Measurements from ENCODE around the gene TIAM2. TPM values are rescaled to one million over a fixed set of nuclear protein-coding genes. Genes with fewer than 3 reads are reported as not detected.
"Not testable (repeated sequence)": the region's sequence is repeated elsewhere in the genome, so short reads cannot be mapped to it uniquely, and the experiment has no call there.

TIAM2 gene
- total RNA-seq, 2 donors from 2014 or later: 4.7 to 5.0 TPM

- Mint-ChIP-seq H3K27ac (peak overlapping the region; percentile 97), H3K9me3 (no peaks in the 10 kb centered on the region), H3K36me3 (ENCODE audit: low read depth) (peaks cover 9% of the 10 kb centered on the region), H3K4me1 (peaks cover 27% of the 10 kb centered on the region), H3K4me3 (peak overlapping the region; percentile 73), H3K27me3 (no peaks in the 10 kb centered on the region)
- peak; percentile 94 for ATAC-seq (replicated peaks)
These were observed 176.1 kb downstream of the TIAM2 start for GRCh38 chr6:155171109-155171746.

DNA sequence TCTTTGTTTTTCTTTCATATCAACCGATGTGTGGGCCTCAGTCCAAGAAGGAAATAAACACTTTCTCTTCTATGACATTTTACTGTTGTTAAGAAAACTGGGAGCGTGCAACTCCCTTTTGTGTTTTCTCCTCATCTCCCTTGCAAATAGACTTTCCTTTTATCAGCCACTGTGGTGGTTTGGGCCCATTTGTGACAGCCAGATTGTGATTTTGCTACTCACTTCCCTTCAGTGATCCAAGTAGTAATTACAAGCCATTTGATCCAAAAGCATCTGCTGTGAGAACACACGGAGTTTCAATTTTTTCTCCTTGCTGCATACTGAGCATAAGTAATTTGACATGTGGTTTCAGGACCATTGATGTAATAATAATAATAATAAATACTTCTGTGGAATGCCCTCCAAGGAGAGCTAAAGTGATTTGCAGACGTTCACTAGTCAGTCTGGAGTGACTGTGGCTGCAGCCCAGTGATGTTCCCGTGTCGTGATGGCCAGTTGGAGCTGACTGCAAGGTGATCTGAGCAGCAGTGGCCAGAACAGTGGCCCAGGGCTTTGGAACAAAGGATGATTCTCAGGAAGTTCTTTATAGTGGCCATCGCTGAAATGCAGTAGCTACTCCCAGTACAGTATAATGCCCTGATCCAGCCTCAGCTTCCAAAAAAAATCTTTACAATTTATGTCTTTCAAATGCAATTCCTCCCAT is 176.8 kb downstream of the TIAM2 start:
- Mint-ChIP-seq H3K36me3 (ENCODE audit: low read depth) (peaks cover 9% of the 10 kb centered on the region), H3K4me1 (peaks cover 27% of the 10 kb centered on the region), H3K4me3 (peak overlapping the region; percentile 73), H3K9me3 (no peaks in the 10 kb centered on the region), H3K27me3 (no peaks in the 10 kb centered on the region), H3K27ac (peak overlapping the region; percentile 97)
- no peak for ATAC-seq (replicated peaks)

DNA sequence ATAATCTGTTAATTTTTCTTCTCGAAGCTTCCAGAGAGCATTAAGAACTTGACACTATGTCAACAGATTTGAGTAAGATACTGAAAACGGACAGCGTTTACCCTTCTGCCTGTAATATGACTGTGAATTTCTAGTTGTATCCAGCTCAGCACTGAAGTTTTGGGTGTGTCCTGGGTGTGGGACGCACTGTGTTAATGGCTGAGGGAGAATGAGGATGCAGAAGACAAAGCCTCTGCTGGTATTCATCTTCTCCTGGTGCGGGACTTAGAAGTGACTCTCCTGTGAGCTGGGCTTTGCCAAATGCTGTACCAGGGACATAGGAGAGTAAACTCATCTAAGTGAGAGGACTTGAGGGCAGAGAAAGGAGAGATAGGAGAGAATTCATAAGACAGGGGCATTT is 178.4 kb downstream of the TIAM2 start:
- no peak overlapping the region for H3K27ac Mint-ChIP-seq
- no peak overlapping the region for H3K4me3 Mint-ChIP-seq
- peaks cover 27% of the 10 kb centered on the region for H3K4me1 Mint-ChIP-seq
- ATAC-seq (replicated peaks): no peak
- H3K27me3 Mint-ChIP-seq: no peaks in the 10 kb centered on the region
- H3K9me3 Mint-ChIP-seq: no peaks in the 10 kb centered on the region
- peaks cover 9% of the 10 kb centered on the region for H3K36me3 Mint-ChIP-seq (ENCODE audit: low read depth)

GRCh38 chr6:155174576-155175211 is 179.6 kb downstream of the TIAM2 start:
- Mint-ChIP-seq H3K9me3 (no peaks in the 10 kb centered on the region), H3K4me1 (peaks cover 27% of the 10 kb centered on the region), H3K36me3 (ENCODE audit: low read depth) (peaks cover 9% of the 10 kb centered on the region), H3K27me3 (no peaks in the 10 kb centered on the region), H3K4me3 (no peak overlapping the region), H3K27ac (peak overlapping the region; percentile 62)
- peak; percentile 37 for ATAC-seq (replicated peaks)

- ATAC-seq (replicated peaks): peak; percentile 34
- Mint-ChIP-seq H3K36me3 (ENCODE audit: low read depth) (no peaks in the 10 kb centered on the region), H3K27me3 (no peaks in the 10 kb centered on the region)
These were observed 182.3 kb downstream of the TIAM2 start for GRCh38 chr6:155177363-155177961.

DNA sequence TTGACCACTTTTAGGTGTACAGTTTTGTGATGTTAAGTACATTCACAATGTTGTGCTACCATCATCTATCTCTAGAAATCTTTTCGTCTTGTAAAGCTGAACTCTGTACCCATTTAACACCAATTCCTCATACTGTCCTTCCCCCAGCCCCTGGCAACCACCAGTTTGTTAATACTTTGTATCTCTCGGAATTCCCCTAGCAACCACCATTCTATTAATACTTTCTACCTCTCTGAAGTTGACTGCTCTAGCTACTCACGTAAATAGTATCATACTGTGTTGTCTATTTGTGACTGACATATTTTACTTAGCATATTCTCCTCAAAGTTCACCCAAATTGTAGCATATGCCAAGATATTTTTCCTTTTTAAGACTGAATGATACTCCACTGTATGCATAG is 186.4 kb downstream of the TIAM2 start:
- Mint-ChIP-seq H3K36me3 (ENCODE audit: low read depth) (no peaks in the 10 kb centered on the region), H3K4me1 (peaks cover 17% of the 10 kb centered on the region), H3K4me3 (no peak overlapping the region), H3K27ac (peak overlapping the region; percentile 28), H3K27me3 (no peaks in the 10 kb centered on the region), H3K9me3 (no peaks in the 10 kb centered on the region)
- ATAC-seq (replicated peaks): no peak

More at GRCh38 chr6:155177363-155177961, 182.3 kb downstream of the TIAM2 start:
- no peak overlapping the region for H3K4me3 Mint-ChIP-seq
- peaks cover 20% of the 10 kb centered on the region for H3K4me1 Mint-ChIP-seq
- no peaks in the 10 kb centered on the region for H3K9me3 Mint-ChIP-seq
- H3K27ac Mint-ChIP-seq: no peak overlapping the region

DNA sequence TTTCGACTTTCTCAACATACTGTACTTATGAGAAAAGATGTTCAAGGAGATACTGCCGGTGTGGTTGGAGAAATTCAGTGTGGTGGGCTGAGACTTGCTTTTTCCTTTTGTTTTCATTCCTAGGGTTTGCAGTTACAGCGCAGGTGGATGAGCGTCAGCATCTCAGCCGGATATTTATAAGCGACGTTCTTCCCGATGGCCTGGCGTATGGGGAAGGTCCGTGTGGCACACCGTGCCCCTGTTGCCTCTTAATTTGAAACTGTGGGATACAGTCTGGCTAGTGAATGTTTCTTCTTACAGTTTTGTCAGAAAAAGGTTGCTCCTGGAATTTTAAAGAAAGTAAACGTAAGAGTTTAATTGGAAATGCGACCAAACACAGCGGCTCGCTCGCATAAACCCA is 187.0 kb downstream of the TIAM2 start:
- H3K4me1 Mint-ChIP-seq: peaks cover 17% of the 10 kb centered on the region
- ATAC-seq (replicated peaks): no peak
- H3K4me3 Mint-ChIP-seq: no peak overlapping the region
- H3K9me3 Mint-ChIP-seq: no peaks in the 10 kb centered on the region
- no peaks in the 10 kb centered on the region for H3K36me3 Mint-ChIP-seq (ENCODE audit: low read depth)
- peak overlapping the region; percentile 28 for H3K27ac Mint-ChIP-seq
- H3K27me3 Mint-ChIP-seq: no peaks in the 10 kb centered on the region

- Mint-ChIP-seq H3K9me3 (no peaks in the 10 kb centered on the region), H3K36me3 (ENCODE audit: low read depth) (no peaks in the 10 kb centered on the region), H3K27me3 (no peaks in the 10 kb centered on the region), H3K4me1 (peaks cover 17% of the 10 kb centered on the region), H3K4me3 (no peak overlapping the region), H3K27ac (no peak overlapping the region)
- no peak for ATAC-seq (replicated peaks)
These were observed 188.0 kb downstream of the TIAM2 start for GRCh38 chr6:155183095-155183494.

- H3K4me3 Mint-ChIP-seq; H3K27me3 Mint-ChIP-seq; H3K27ac Mint-ChIP-seq; H3K9me3 Mint-ChIP-seq; H3K36me3 Mint-ChIP-seq (ENCODE audit: low read depth); ATAC-seq (replicated peaks): not testable (repeated sequence)
- peaks cover 25% of the 10 kb centered on the region for H3K4me1 Mint-ChIP-seq
These were observed 189.9 kb downstream of the TIAM2 start for GRCh38 chr6:155185041-155185440.

- Mint-ChIP-seq H3K4me1 (peaks cover 25% of the 10 kb centered on the region), H3K36me3 (ENCODE audit: low read depth) (no peaks in the 10 kb centered on the region), H3K4me3 (peak overlapping the region; percentile 74), H3K9me3 (no peaks in the 10 kb centered on the region), H3K27me3 (no peaks in the 10 kb centered on the region), H3K27ac (peak overlapping the region; percentile 95)
- ATAC-seq (replicated peaks): no peak
These were observed 190.4 kb downstream of the TIAM2 start for GRCh38 chr6:155185544-155185943.

DNA sequence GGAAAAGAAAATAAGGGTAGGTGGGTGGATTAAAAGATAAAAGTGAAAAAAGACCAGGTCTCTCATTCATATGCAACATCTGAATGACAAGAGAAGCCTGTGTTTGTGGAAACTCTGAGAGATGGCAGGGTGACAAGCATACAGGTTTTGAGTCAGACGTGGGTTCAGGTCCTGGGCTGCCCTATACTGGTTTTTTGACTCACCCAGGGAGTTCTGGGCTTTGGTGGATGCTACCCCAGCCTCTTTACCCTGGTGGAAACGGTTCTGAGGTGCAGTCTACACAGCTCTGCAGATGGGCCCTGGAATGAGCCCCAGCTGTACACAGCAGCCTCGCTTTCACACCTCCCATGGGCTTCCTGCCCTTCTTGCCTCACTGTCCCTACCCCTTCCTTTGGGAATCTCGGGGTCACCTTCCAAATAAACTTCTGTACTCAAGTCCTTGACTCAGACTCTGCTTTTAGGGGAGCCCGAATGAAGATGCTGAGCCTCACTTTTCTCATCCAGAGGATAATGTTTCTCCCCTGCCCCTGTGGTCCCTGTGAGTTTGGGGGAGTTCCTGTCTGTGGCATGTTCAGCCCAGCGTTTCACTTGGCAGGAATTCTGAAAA is 191.0 kb downstream of the TIAM2 start:
- H3K4me1 Mint-ChIP-seq: peaks cover 25% of the 10 kb centered on the region
- peak; percentile 96 for ATAC-seq (replicated peaks)
- peak overlapping the region; percentile 74 for H3K4me3 Mint-ChIP-seq
- H3K36me3 Mint-ChIP-seq (ENCODE audit: low read depth): no peaks in the 10 kb centered on the region
- H3K27ac Mint-ChIP-seq: peak overlapping the region; percentile 95
- H3K9me3 Mint-ChIP-seq: no peaks in the 10 kb centered on the region
- no peaks in the 10 kb centered on the region for H3K27me3 Mint-ChIP-seq

DNA sequence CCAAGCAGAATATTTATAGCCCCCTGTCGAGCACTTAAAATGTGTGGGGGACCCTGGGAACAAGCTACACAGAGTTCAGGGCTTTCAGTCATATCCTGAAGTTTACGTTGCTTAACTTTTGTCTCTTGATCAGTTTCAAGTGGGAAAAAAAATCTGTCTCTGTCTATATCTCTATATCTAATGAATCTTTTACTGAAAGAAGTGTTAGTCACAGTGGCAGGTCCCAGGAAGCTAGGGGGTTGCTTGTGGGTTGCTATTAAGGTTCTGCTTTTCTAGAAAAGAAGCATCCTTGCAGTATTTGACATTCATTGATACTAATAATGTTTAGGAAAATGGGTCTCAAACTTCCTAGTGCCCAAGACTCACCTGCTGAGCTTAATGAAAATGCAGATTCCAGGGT is 192.0 kb downstream of the TIAM2 start:
- ATAC-seq (replicated peaks): no peak
- peak overlapping the region; percentile 32 for H3K4me3 Mint-ChIP-seq
- H3K9me3 Mint-ChIP-seq: no peaks in the 10 kb centered on the region
- H3K4me1 Mint-ChIP-seq: peaks cover 18% of the 10 kb centered on the region
- H3K36me3 Mint-ChIP-seq (ENCODE audit: low read depth): no peaks in the 10 kb centered on the region
- no peak overlapping the region for H3K27ac Mint-ChIP-seq
- no peaks in the 10 kb centered on the region for H3K27me3 Mint-ChIP-seq

GRCh38 chr6:155187994-155188706 is 193.0 kb downstream of the TIAM2 start:
- H3K9me3 Mint-ChIP-seq: no peaks in the 10 kb centered on the region
- H3K27me3 Mint-ChIP-seq: no peaks in the 10 kb centered on the region
- peak overlapping the region; percentile 10 for H3K4me3 Mint-ChIP-seq
- H3K27ac Mint-ChIP-seq: no peak overlapping the region
- H3K4me1 Mint-ChIP-seq: peaks cover 18% of the 10 kb centered on the region
- ATAC-seq (replicated peaks): no peak
- H3K36me3 Mint-ChIP-seq (ENCODE audit: low read depth): no peaks in the 10 kb centered on the region

Data from activated T-helper 17 cell treated with anti-CD3 and anti-CD28 coated beads, Interleukin-2, amount 50 U/mL, for 72 hours (primary cell).